ENCODE data around the gene FKBP14. TPM values are rescaled to one million over a fixed set of nuclear protein-coding genes. Genes with fewer than 3 reads are reported as not detected.

Gene FKBP14
- total RNA-seq, 1 donor from 2014 or later: 22.6 TPM

GRCh38 chr7:30032310-30033125 lies 6.0 kb upstream of the FKBP14 start:
- no peak for DNase-seq (ENCODE audit: low spot score)

DNA sequence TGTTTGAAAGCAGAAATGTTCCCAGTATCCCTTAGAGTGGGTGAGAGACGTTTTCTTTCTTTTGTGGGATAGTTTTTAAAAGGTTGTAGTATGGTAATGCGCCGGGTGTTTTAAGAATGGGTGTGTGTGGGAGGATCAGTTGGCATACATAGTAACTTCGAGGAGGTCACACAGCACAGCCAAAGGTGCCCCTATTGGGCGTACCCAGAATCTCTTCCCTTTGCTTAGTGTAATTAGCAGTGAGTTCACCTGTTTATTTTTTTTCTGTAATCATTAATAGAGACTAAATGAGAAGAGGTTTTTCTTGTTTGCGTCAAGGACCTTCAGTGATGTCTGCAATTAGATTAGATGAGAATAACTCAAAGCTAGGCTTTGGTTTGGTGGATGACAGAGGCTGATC lies 3.2 kb upstream of the FKBP14 start:
- no peak for DNase-seq (ENCODE audit: low spot score)

- peak; percentile 58 for DNase-seq (ENCODE audit: low spot score)
These were observed 2.5 kb upstream of the FKBP14 start for GRCh38 chr7:30028749-30029635.

DNA sequence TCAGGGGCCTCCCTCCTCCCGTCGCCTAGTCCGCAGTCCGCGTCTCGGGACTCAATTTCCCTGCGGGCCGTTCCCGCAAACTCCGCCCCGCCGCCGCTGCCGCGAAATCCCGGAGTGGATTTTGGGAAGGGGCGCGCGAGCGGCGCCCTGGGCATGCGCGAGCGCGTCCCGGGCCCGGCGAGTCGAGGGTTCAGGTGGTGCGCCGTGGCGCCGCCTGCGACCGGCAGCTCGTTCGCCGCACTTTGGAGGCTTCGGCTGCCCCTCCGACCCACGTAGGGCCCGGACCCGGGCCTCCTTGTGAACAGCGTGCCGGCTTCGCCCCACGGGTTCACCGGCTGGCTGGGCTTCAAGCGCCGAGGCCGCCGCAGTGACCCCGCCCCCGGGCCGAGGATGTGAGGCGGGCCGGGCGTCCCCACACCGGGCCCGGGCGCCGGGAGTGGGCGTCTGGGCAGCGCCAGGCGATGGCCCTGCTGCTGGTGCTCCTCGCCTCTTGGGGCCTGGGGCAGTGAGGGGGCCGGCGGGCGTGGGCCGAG lies 1.8 kb upstream of the FKBP14 start, which contains the start of gene PLEKHA8:
Gene PLEKHA8, plus strand, starts transcription at position 197 of the 533 bp plus-strand sequence. CDS start 351 bp downstream, outside the sequence.
- peak; percentile 90 for DNase-seq (ENCODE audit: low spot score)

- DNase-seq (ENCODE audit: low spot score): no peak
These were observed 1.3 kb upstream of the FKBP14 start for GRCh38 chr7:30027740-30028215.

- peak; percentile 45 for DNase-seq (ENCODE audit: low spot score)
These were observed 559 bp upstream of the FKBP14 start for GRCh38 chr7:30027065-30027456.

DNA sequence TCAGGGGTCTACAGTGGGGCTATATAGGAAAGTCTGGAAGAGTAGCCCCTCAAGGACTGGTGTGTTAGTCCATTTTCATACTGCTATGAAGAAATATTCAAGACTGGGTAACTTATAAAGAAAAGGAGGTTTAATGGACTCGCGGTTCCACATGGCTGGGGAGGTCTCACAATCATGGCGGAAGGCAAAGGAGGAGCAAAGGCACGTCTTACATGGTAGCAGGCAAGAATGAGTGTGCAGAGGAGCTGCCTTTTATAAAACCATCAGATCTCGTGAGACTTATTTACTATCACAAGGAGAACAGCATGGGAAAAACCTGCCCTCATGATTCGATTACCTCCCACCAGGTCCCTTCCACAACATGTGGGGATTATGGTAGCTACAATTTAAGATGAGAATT lies 3.0 kb downstream of the FKBP14 start:
- DNase-seq (ENCODE audit: low spot score): no peak

DNA sequence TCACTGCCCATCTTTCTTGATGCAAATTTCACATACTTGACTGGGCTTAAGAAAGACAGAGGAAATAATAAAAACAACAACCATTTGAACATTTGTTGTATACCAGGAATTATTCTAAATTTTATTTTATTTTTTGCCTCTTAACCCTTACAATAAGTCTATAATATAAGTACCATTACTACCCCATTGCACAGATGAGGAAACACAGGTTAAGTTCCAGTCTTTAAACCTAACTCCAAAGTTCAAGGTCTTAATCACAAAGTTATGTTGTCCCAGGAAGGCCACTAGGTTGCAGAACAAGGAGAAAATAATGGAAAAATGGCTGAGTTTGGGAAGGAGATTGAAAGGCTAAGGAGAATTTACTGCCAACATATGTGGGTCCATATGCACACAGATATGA lies 3.5 kb downstream of the FKBP14 start:
- DNase-seq (ENCODE audit: low spot score): no peak

DNA sequence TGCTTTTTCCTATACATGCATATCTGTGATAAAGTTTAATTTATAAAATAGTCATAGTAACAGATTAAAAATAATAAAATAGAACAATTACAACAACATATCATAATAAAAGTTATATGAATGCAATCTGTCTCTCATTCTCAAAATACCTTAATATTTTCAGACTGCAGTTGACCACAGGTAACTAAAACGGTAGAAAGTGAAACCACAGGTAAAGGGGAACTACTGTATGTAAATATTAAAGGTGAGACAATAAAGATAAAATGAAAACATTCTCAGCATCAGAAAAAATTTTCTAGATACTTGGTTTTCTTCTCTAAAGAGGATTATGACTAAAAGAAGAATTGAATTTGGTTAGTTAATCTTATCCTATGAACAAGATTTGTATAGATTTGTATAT lies 6.0 kb downstream of the FKBP14 start:
- no peak for DNase-seq (ENCODE audit: low spot score)

DNA sequence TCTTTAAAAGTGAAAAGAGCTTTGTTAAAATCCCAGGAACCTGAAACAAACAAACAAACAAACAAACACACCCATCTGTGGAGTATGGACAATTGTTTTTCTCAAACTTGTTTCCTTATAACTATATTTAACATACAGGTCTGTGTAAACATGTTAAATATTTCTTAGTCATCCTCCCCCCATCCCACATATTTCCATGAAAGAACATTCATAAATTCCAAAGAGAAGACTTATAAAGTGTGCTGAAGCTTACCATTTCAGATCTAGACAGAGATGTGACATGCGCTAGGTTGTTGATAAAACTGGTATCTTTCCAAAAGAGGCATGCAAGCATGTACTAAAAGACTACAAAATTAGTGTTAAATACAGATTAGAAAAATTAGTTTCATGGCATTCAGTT lies 6.5 kb downstream of the FKBP14 start:
- DNase-seq (ENCODE audit: low spot score): no peak

DNA sequence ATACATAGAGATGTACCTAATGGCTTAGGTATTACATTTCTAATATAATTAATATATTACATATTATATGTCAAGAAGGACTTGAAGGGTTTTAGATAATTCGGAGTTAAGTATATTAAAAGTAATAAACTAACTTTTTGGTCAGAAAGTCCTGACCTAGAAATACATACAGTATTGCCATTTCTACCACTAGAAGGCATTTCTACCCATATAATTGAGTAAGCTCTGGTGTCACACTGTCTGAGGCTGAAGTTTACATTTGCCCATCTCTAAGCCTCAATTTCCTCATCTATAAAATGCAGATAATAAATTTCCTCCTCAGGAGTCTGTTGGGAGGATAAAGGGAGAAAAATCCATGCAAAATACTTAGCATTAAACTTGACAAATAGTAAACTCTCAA lies 7.1 kb downstream of the FKBP14 start:
- DNase-seq (ENCODE audit: low spot score): no peak

DNA sequence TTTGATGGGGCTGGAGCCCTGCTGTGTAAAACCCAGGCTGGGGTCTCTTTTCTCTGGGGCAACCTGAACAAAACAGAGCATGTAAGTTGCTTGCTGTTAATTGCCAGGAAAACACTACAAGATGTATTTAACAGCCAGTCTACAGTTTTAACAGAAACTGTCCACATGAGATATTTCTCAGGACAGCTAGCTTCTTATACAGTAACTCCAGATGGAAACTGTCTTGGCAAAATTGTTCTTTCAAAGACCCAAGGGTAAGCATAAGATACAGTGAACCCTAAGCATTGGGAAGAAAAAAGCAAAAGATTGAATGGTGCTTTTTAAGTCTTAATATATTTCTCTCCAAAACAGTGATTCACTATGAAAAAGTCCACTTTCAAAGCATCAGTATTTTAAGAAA lies 8.1 kb downstream of the FKBP14 start:
- DNase-seq (ENCODE audit: low spot score): no peak

DNA sequence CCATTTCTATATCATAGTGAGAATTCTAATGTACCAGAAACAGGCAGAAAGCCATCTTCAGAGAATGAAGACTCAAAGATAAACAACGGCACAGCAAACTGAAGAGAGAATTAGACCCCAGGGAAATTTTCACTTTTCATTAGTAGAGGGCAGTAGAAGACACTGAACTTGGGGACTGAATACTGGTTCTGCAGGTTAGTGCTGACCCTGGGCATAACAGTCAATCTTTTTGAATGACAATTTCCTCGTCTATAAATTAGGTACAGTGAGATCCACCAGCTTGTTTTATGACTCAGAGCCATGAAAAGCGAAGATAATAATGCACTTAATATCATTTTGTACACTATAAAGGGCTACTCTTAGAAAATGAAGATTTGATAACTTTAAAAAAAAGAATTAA lies 13.7 kb downstream of the FKBP14 start:
- DNase-seq (ENCODE audit: low spot score): no peak

DNA sequence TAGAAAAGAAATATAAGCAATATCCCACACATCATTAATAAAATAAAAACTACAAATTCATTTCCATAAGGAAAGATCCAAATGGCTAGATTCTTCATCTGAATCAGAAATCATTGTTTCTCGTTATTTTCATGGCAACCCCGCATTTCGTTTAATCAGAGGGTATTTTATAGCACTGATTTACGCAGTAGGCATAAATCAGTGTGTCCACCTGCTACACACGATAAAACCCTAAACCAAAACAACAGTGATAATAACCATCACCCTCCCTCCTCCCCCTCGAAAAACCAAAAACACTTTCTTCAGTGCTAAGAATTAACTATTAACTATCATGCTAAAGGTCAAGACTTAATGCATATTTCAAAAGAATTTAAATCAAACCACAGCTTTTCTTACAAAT lies 16.5 kb downstream of the FKBP14 start:
- no peak for DNase-seq (ENCODE audit: low spot score)

- DNase-seq (ENCODE audit: low spot score): no peak
These were observed 21.0 kb downstream of the FKBP14 start for GRCh38 chr7:30005464-30005863.

DNA sequence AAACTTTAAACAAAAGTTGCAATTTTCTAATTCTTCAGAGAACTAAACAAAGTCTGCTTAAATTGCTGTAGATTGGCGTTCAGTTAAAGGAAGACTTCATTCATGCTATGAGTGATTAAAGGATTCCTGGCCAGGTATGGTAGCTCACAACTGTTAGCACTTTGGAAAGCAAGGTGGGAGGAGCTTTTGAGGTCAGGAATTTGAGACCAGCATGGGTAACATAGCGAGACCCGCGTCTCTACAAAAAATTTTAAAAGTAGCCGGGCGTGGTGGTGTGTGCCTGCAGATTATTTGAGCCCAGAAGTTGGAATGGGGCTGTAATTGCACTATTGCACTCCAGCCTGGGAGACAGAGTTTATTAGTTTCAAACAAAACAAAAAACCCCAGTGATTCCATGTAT lies 23.4 kb downstream of the FKBP14 start:
- no peak for DNase-seq (ENCODE audit: low spot score)

DNA sequence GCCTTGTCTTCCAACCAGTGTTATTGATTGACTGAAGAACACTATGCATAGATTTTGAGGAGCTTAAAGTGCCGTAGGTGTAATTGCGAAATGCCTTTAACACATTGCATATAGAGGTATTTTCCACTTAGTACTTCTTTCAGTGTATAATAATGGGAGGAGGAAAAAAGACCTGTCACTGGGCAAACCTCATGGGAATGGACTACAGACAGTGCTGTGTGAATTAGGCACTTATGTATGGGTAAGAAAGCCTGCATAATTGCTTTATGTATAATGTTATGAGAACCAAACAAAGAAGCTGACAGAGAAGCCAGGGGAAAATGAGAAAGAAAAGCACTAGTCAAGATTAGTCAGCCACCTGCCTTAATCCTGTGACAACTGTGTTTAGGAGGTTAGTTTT lies 24.5 kb downstream of the FKBP14 start:
- DNase-seq (ENCODE audit: low spot score): no peak

DNA sequence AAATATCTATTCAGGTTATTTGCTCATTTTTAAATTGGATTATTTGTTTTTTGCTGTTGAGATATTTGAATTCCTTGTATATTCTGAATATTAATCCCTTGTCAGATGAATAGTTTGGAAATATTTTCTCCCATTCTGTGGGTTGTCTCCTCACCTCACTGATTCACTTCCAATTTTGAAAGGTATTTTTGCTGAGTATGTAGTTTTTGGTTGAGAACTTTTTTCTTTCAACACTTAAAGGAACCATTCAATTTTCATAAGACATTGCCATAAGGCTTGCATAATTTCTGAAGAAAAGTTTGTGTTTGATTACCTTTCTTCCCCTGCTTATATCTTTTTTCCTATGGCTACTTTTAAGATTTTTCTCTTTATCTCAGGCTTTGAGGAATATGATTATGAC lies 28.0 kb downstream of the FKBP14 start:
- DNase-seq (ENCODE audit: low spot score): no peak

- no peak for DNase-seq (ENCODE audit: low spot score)
These were observed 30.2 kb downstream of the FKBP14 start for GRCh38 chr7:29996321-29996720.

GRCh38 chr7:29995652-29996051 lies 30.9 kb downstream of the FKBP14 start:
- no peak for DNase-seq (ENCODE audit: low spot score)

DNA sequence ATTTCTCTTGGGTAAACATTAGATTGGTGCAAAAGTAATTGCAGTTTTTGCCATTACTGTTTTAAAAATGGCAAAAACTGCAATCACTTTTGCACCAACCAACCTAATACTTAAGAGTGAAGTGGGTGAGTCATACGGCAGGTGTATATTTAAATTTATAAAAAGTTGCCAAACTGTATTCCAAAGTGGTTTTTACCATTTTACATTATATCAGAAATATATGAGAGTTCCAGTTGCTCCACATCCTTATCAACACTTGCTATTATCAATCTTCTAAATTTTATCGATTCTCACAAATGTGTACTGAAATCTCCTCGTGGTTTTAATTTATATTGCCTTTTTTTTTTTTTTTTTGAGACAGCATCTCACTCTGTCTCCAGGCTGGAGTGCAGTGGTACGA lies 33.4 kb downstream of the FKBP14 start:
- DNase-seq (ENCODE audit: low spot score): no peak

- DNase-seq (ENCODE audit: low spot score): no peak
These were observed 34.6 kb downstream of the FKBP14 start for GRCh38 chr7:29991937-29992336.
